Measurements from ENCODE around the gene CLMN. TPM values are rescaled to one million over a fixed set of nuclear protein-coding genes. Genes with fewer than 3 reads are reported as not detected.

CLMN gene
- total and polyA plus RNA-seq, 2 donors (not counting 3 experiments of a cell fraction or from before 2014, with no cell fraction given), result 0.72 to 9.6 TPM

GRCh38 chr14:95210699-95211098, 109.0 kb downstream of the CLMN start:
- intact Hi-C loops (cut with micrococcal nuclease) (no loop called here), dilution Hi-C loops (cut with MboI; ENCODE audit: extremely low pct_ligation_motif_present, low sequenced_read_pairs) (no loop called here)
- TF ChIP-seq FOS (IDR thresholded peaks at IDR 0.05; ENCODE audit: borderline replicate concordance, insufficient read depth, low read length) (no peak), EZH2 (IDR thresholded peaks at IDR 0.05; ENCODE audit: borderline replicate concordance, low read depth, low read length, severe bottlenecking) (no peak), GATA2 (IDR thresholded peaks at IDR 0.05; ENCODE audit: insufficient read depth, insufficient read length, low read depth, low read length) (no peak), MYC (IDR thresholded peaks at IDR 0.05; ENCODE audit: low read depth, low read length) (no peak), MAX (IDR thresholded peaks at IDR 0.05; ENCODE audit: insufficient read depth, insufficient read length) (no peak), POLR2AphosphoS5 (IDR thresholded peaks at IDR 0.05; ENCODE audit: insufficient read depth, low read depth, low read length) (no peak), JUN (IDR thresholded peaks at IDR 0.05; ENCODE audit: borderline replicate concordance, insufficient read depth, insufficient read length, low read depth) (no peak), POLR2A (IDR thresholded peaks at IDR 0.05; ENCODE audit: low read depth, low read length) (no peak)
- TF ChIP-seq, protein P1, sequence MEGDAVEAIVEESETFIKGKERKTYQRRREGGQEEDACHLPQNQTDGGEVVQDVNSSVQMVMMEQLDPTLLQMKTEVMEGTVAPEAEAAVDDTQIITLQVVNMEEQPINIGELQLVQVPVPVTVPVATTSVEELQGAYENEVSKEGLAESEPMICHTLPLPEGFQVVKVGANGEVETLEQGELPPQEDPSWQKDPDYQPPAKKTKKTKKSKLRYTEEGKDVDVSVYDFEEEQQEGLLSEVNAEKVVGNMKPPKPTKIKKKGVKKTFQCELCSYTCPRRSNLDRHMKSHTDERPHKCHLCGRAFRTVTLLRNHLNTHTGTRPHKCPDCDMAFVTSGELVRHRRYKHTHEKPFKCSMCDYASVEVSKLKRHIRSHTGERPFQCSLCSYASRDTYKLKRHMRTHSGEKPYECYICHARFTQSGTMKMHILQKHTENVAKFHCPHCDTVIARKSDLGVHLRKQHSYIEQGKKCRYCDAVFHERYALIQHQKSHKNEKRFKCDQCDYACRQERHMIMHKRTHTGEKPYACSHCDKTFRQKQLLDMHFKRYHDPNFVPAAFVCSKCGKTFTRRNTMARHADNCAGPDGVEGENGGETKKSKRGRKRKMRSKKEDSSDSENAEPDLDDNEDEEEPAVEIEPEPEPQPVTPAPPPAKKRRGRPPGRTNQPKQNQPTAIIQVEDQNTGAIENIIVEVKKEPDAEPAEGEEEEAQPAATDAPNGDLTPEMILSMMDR (IDR thresholded peaks at IDR 0.05; ENCODE audit: extremely low read depth in 1 of 2, insufficient read depth in 1 of 2, low read depth in 1 of 2, low read length in 2 of 2), result no peak
- Histone ChIP-seq H3K9me1 (replicated peaks; ENCODE audit: control insufficient read depth, extremely low read depth, insufficient read depth, low read length) (no peaks in the 10 kb centered on the region), H3K27ac (ENCODE audit: insufficient read depth, low read depth, low read length) (no peak overlapping the region), H3K9me3 (replicated peaks; ENCODE audit: control insufficient read depth, insufficient read depth, low read length) (no peaks in the 10 kb centered on the region), H3K79me2 (ENCODE audit: control insufficient read depth, insufficient read depth, low read length) (no peaks in the 10 kb centered on the region), H3K36me3 (ENCODE audit: control insufficient read depth in 2 of 2, extremely low read depth in 1 of 2, insufficient read depth in 2 of 2, low read length in 2 of 2) (no peaks in the 10 kb centered on the region), H3K27me3 (ENCODE audit: control insufficient read depth in 2 of 2, insufficient read depth in 2 of 2, low read length in 2 of 2) (no peaks in the 10 kb centered on the region), H3K9ac (replicated peaks; ENCODE audit: extremely low read depth, insufficient read depth, low read length) (no peak overlapping the region), H3K4me3 (replicated peaks in 1 of 3; ENCODE audit: insufficient read depth in 1 of 3, low read depth in 1 of 3, low read length in 3 of 3) (no peak overlapping the region), H3K4me1 (ENCODE audit: control insufficient read depth, extremely low read depth, insufficient read depth, low read length) (no peaks in the 10 kb centered on the region), H4K20me1 (replicated peaks; ENCODE audit: control insufficient read depth, extremely low read depth, insufficient read depth, low read length) (no peaks in the 10 kb centered on the region), H2AFZ (ENCODE audit: low read depth, low read length) (no peak overlapping the region), H3K4me2 (ENCODE audit: insufficient read depth, low read length) (no peak overlapping the region)
- no peak for FAIRE-seq
- no TSS peak for BruUV-seq (replicated peaks)
- DNase-seq (ENCODE audit: low read depth, low spot score), result no peak
- POLR2A ChIA-PET, result no interaction called here
- CTCF ChIA-PET, result no interaction called here
